Endothelial cell of umbilical vein (primary cell): ENCODE results near the gene CACNA1B. TPM values are rescaled to one million over a fixed set of nuclear protein-coding genes. Genes with fewer than 3 reads are reported as not detected.

Experiments
- BruUV-seq: library from RNA; stranded (reverse); fragments of 400-500 nt; replicated peaks from 2 replicates; lab custom pipeline; 2021; lab: Mats Ljungman, UMichigan
- CTCF ChIA-PET: fragments of 300-600, 350-600 bp; sonication (Branson Sonifier 250); formaldehyde crosslinking; loops from one replicate; lab custom pipeline; 2021; ENCODE audit warnings: antibody characterized with exemption, inconsistent platforms; lab: Charles Lee
- POLR2A ChIA-PET: fragments of 300-600, 350-600 bp; sonication (Branson Sonifier 250); formaldehyde crosslinking; loops from one replicate; lab custom pipeline; 2021; ENCODE audit warnings: antibody characterized with exemption, inconsistent platforms; lab: Charles Lee
- DNase-seq: peaks from one replicate; pipeline ENCODE4 v3.0.0-alpha.2; 2011; ENCODE audit warnings: low read depth, low spot score
- FAIRE-seq: peaks from 2 replicates; lab custom pipeline; 2011; peaks lifted over from hg19 to GRCh38; lab: Jason Lieb, UNC
- H2AFZ ChIP-seq: 2 replicates; pipeline ENCODE4 v1.6.0; 2012; ENCODE audit warnings: low read depth, low read length, control low read depth, inconsistent platforms
- H3K27ac ChIP-seq: 2 replicates; pipeline ENCODE4 v1.5.1; 2011; ENCODE audit warnings: low read depth, mild to moderate bottlenecking, control low read depth, low read length, moderate library complexity; ENCODE audit not compliant: insufficient read depth
- H3K27me3 ChIP-seq, 2 experiments: 2 replicates each; pipeline versions ENCODE4 v1.6.0 to v1.6.1; 2011; ENCODE audit warnings: low read length in 2 of 2, mixed read lengths in 1 of 2; ENCODE audit not compliant: control insufficient read depth in 2 of 2, insufficient read depth in 2 of 2
- H3K36me3 ChIP-seq, 2 experiments: 2 replicates in 1 of 2; 3 replicates in 1 of 2; pipeline ENCODE4 v1.5.1; 2011; ENCODE audit warnings: low read length in 2 of 2, mild to moderate bottlenecking in 1 of 2, moderate library complexity in 1 of 2; ENCODE audit not compliant: control insufficient read depth in 2 of 2, insufficient read depth in 2 of 2; ENCODE audit errors: extremely low read depth in 1 of 2
- H3K4me1 ChIP-seq: 3 replicates; pipeline ENCODE4 v1.5.1; 2011; ENCODE audit warnings: mild to moderate bottlenecking, low read length; ENCODE audit not compliant: control insufficient read depth, insufficient read depth; ENCODE audit errors: extremely low read depth
- H3K4me2 ChIP-seq: 2 replicates; pipeline ENCODE4 v1.6.1; 2011; ENCODE audit warnings: low read length, control low read depth, mixed read lengths; ENCODE audit not compliant: insufficient read depth
- H3K4me3 ChIP-seq, 3 experiments: fragments of 200-600 bp in 1 of 3; sonication (generic), shearing (Covaris generic) in 1 of 3; replicated peaks in 1 of 3; 2 replicates each; pipeline ENCODE4 v1.5.1; 2011 to 2016; ENCODE audit warnings: control low read depth in 3 of 3, low read length in 3 of 3, mild to moderate bottlenecking in 2 of 3, inconsistent platforms in 1 of 3, low read depth in 1 of 3, moderate library complexity in 1 of 3; ENCODE audit not compliant: insufficient read depth in 1 of 3
- H3K79me2 ChIP-seq: 2 replicates; pipeline ENCODE4 v1.6.0; 2012; ENCODE audit warnings: low read length, inconsistent platforms; ENCODE audit not compliant: control insufficient read depth, insufficient read depth
- H3K9ac ChIP-seq: replicated peaks from 2 replicates; pipeline ENCODE3; 2011; ENCODE audit warnings: low read length, control low read depth; ENCODE audit not compliant: insufficient read depth; ENCODE audit errors: extremely low read depth
- H3K9me1 ChIP-seq: replicated peaks from 3 replicates; pipeline ENCODE4 v1.6.0; 2011; ENCODE audit warnings: mild to moderate bottlenecking, low read length; ENCODE audit not compliant: control insufficient read depth, insufficient read depth; ENCODE audit errors: extremely low read depth
- H3K9me3 ChIP-seq: replicated peaks from 2 replicates; pipeline ENCODE4 v1.5.1; 2012; ENCODE audit warnings: low read length, inconsistent platforms; ENCODE audit not compliant: control insufficient read depth, insufficient read depth
- H4K20me1 ChIP-seq: replicated peaks from 2 replicates; pipeline ENCODE3; 2011; ENCODE audit warnings: mild to moderate bottlenecking, low read length; ENCODE audit not compliant: control insufficient read depth, insufficient read depth; ENCODE audit errors: extremely low read depth
- CTCF ChIP-seq, 2 donors: IDR thresholded peaks; 1 replicate in 1 of 2; 2 replicates in 1 of 2; pipeline ENCODE4 v1.5.1; 2011; ENCODE audit warnings: low read length in 2 of 2, mild to moderate bottlenecking in 2 of 2, moderate library complexity in 2 of 2, control low read depth in 1 of 2, inconsistent platforms in 1 of 2, low read depth in 1 of 2; ENCODE audit not compliant: insufficient read depth in 1 of 2; ENCODE audit errors: extremely low read depth in 1 of 2
- EZH2 ChIP-seq: IDR thresholded peaks from 2 replicates; pipeline ENCODE4 v1.6.1; 2012; ENCODE audit warnings: borderline replicate concordance, low read depth, mild to moderate bottlenecking, moderate library complexity, low read length, inconsistent platforms; ENCODE audit not compliant: severe bottlenecking
- FOS ChIP-seq: IDR thresholded peaks from 2 replicates; pipeline ENCODE4 v1.6.1; 2011; ENCODE audit warnings: mild to moderate bottlenecking, low read length, moderate library complexity, borderline replicate concordance; ENCODE audit not compliant: insufficient read depth
- GATA2 ChIP-seq: IDR thresholded peaks from 2 replicates; pipeline ENCODE4 v1.7.0; 2011; ENCODE audit warnings: low read depth, mild to moderate bottlenecking, moderate library complexity, mixed read lengths, low read length; ENCODE audit not compliant: insufficient read length, insufficient read depth
- JUN ChIP-seq: IDR thresholded peaks from 2 replicates; pipeline ENCODE4 v1.6.1; 2011; ENCODE audit warnings: borderline replicate concordance, low read depth; ENCODE audit not compliant: insufficient read length, insufficient read depth
- MAX ChIP-seq: IDR thresholded peaks from 2 replicates; pipeline ENCODE4 v1.6.1; 2011; ENCODE audit not compliant: insufficient read depth, insufficient read length
- MYC ChIP-seq: IDR thresholded peaks from one replicate; pipeline ENCODE4 v1.6.1; 2011; ENCODE audit warnings: mild to moderate bottlenecking, low read depth, low read length
- POLR2A ChIP-seq: IDR thresholded peaks from 2 replicates; pipeline ENCODE4 v1.6.1; 2012; ENCODE audit warnings: low read depth, mild to moderate bottlenecking, control low read depth, low read length
- POLR2AphosphoS5 ChIP-seq: IDR thresholded peaks from 2 replicates; pipeline ENCODE4 v1.6.1; 2012; ENCODE audit warnings: low read depth, mild to moderate bottlenecking, control low read depth, low read length, moderate library complexity; ENCODE audit not compliant: insufficient read depth
- dilution Hi-C: fragments of 300-500 bp; cut with MboI; formaldehyde crosslinking; loops from one replicate; pipeline ENCODE4 v1.15.0; 2019; ENCODE audit warnings: low sequenced_read_pairs; ENCODE audit not compliant: extremely low pct_ligation_motif_present
- intact Hi-C: fragments of 100-400 bp; cut with micrococcal nuclease; formaldehyde crosslinking; loops from one replicate; pipeline ENCODE4 v1.10.0; 2022
- polyA plus RNA-seq, 4 experiments: library from polyadenylated mRNA; depleted of rRNA in 3 of 4; stranded (reverse) in 3 of 4; unstranded in 1 of 4; fragments of >200 nt; gene quantifications; 2 replicates each; pipeline versions ENCODE4 v1.2.1 to v1.2.3, GENCODE V29; 2011 to 2012; ENCODE audit warnings: missing spikeins in 1 of 4
- total RNA-seq: library from RNA; stranded (reverse); gene quantifications from 2 replicates; pipeline ENCODE4 v1.2.3, GENCODE V29; 2021

CACNA1B gene
- total and polyA plus RNA-seq, 2 donors (not counting 3 experiments of a cell fraction or from before 2014, with no cell fraction given), result 0.11 to 0.41 TPM

GRCh38 chr9:138049779-138050471 is 172.3 kb downstream of the CACNA1B start:
- ChIA-PET POLR2A (no interaction called here), CTCF (no interaction called here)
- Histone ChIP-seq H3K4me1 (no peaks in the 10 kb centered on the region), H2AFZ (no peak overlapping the region), H3K9me3 (no peaks in the 10 kb centered on the region), H3K27me3 (no peaks in the 10 kb centered on the region), H3K9ac (no peak overlapping the region), H3K27ac (no peak overlapping the region), H3K4me2 (no peak overlapping the region), H3K79me2 (no peaks in the 10 kb centered on the region), H3K4me3 (no peak overlapping the region), H4K20me1 (no peaks in the 10 kb centered on the region), H3K36me3 (no peaks in the 10 kb centered on the region), H3K9me1 (no peaks in the 10 kb centered on the region)
- FAIRE-seq (no peak), DNase-seq (no peak)
- no peak for TF ChIP-seq FOS
- intact Hi-C loops, result loop anchor here (10.0 kb wide), 1 partner anchor 715 kb away; no protein-coding TSS in a partner anchor
- dilution Hi-C loops, result no loop called here
- no TSS peak for BruUV-seq

DNA sequence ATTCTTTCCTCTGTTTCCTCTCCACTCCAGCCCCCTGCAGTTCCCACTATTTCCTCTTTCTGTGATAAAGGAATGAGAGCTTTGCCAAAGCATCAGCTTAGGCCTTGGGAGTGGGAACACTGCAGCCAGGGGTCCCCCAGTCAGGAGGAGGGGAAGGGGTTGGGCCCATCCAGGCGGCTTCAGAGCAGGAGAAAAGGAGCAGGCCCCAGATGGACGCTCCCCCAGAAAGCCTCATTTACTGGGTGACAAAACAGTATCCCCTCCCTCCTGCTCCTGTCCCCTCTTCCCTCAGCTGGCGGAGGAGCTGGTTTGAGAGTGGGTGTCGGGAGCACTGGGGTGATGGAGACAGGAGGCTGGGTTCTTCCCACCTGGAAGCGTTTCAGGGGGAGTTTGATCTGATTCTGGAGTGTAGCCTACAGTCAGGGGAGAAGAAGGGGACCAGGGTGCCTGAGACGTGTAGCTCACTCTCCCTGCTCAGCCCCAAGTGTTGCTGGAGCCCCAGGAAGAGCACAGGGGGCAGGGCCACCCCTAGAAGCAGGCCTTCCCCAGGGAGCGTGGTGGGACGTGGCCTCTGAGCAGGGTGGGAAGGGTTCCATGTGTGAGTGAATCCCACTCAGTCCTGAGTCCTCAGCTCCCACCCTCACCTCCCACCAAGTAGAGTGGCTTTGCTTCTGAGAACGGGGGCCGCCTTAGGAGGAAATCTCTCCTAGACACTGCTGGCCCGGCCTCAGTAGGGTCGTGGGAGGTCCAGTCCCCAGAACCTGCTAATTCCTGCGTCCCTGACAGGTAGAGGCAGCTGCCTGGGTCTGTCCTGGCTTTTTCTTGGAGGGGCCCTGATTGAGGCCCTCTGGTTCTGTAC is 173.1 kb downstream of the CACNA1B start:
- Histone ChIP-seq H3K4me3 (no peak overlapping the region), H3K9ac (no peak overlapping the region), H3K27me3 (no peaks in the 10 kb centered on the region), H3K36me3 (no peaks in the 10 kb centered on the region), H3K9me3 (no peaks in the 10 kb centered on the region), H3K9me1 (no peaks in the 10 kb centered on the region), H2AFZ (no peak overlapping the region), H4K20me1 (no peaks in the 10 kb centered on the region), H3K4me2 (no peak overlapping the region), H3K4me1 (no peaks in the 10 kb centered on the region), H3K27ac (no peak overlapping the region), H3K79me2 (no peaks in the 10 kb centered on the region)
- ChIA-PET CTCF (no interaction called here), POLR2A (no interaction called here)
- DNase-seq, result no peak
- intact Hi-C loops, result loop anchor here (10.0 kb wide), 1 partner anchor 716 kb away; no protein-coding TSS in a partner anchor
- TF ChIP-seq MAX, result no peak
- TF ChIP-seq EZH2, result no peak
- TF ChIP-seq MYC, result no peak
- no peak for TF ChIP-seq FOS
- TF ChIP-seq POLR2AphosphoS5, result no peak
- TF ChIP-seq JUN, result no peak
- no peak for TF ChIP-seq POLR2A
- no peak for TF ChIP-seq GATA2
- no peak for TF ChIP-seq CTCF (IDR thresholded peaks at IDR 0.05; ENCODE audit: extremely low read depth in 1 of 2, insufficient read depth in 1 of 2, low read depth in 1 of 2, low read length in 2 of 2)
- FAIRE-seq, result no peak
- dilution Hi-C loops, result no loop called here
- no TSS peak for BruUV-seq
